ENCODE results near the gene AMPH. TPM values are rescaled to one million over a fixed set of nuclear protein-coding genes. Genes with fewer than 3 reads are reported as not detected.

The AMPH gene
- total and polyA plus RNA-seq, 2 experiments from 2014 or later, result 0.48 to 1.4 TPM

GRCh38 chr7:38539477-38540081 is 91.6 kb downstream of the AMPH start:
- Histone ChIP-seq H3K4me3 (no peak overlapping the region), H3K27me3 (no peaks in the 10 kb centered on the region), H3K36me3 (no peaks in the 10 kb centered on the region), H3K27ac (no peak overlapping the region), H3K4me1 (ENCODE audit: low read depth) (peaks cover 5% of the 10 kb centered on the region), H3K9me3 (ENCODE audit: low read depth) (no peaks in the 10 kb centered on the region)
- no peak for DNase-seq (ENCODE audit: low read depth in 1 of 2, low spot score in 1 of 2)
- TF ChIP-seq, protein P1, sequence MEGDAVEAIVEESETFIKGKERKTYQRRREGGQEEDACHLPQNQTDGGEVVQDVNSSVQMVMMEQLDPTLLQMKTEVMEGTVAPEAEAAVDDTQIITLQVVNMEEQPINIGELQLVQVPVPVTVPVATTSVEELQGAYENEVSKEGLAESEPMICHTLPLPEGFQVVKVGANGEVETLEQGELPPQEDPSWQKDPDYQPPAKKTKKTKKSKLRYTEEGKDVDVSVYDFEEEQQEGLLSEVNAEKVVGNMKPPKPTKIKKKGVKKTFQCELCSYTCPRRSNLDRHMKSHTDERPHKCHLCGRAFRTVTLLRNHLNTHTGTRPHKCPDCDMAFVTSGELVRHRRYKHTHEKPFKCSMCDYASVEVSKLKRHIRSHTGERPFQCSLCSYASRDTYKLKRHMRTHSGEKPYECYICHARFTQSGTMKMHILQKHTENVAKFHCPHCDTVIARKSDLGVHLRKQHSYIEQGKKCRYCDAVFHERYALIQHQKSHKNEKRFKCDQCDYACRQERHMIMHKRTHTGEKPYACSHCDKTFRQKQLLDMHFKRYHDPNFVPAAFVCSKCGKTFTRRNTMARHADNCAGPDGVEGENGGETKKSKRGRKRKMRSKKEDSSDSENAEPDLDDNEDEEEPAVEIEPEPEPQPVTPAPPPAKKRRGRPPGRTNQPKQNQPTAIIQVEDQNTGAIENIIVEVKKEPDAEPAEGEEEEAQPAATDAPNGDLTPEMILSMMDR (IDR thresholded peaks at IDR 0.05; ENCODE audit: low read depth, low read length), result no peak

GRCh38 chr7:38535073-38535472 is 96.1 kb downstream of the AMPH start:
- no peak for DNase-seq (ENCODE audit: low read depth in 1 of 2, low spot score in 1 of 2)
- H3K4me1 ChIP-seq (ENCODE audit: low read depth), result peaks cover 5% of the 10 kb centered on the region
- no peaks in the 10 kb centered on the region for H3K9me3 ChIP-seq (ENCODE audit: low read depth)
- H3K36me3 ChIP-seq, result no peaks in the 10 kb centered on the region
- H3K4me3 ChIP-seq, result no peak overlapping the region
- TF ChIP-seq, protein P1 (IDR thresholded peaks at IDR 0.05; ENCODE audit: low read depth, low read length), result no peak
- H3K27me3 ChIP-seq, result no peaks in the 10 kb centered on the region
- H3K27ac ChIP-seq, result no peak overlapping the region

GRCh38 chr7:38525857-38526256 is 105.3 kb downstream of the AMPH start:
- H3K27me3 ChIP-seq, result no peaks in the 10 kb centered on the region
- H3K27ac ChIP-seq, result no peak overlapping the region
- H3K4me1 ChIP-seq (ENCODE audit: low read depth), result peaks cover 7% of the 10 kb centered on the region
- TF ChIP-seq, protein P1 (IDR thresholded peaks at IDR 0.05; ENCODE audit: low read depth, low read length), result no peak
- H3K4me3 ChIP-seq, result no peak overlapping the region
- no peaks in the 10 kb centered on the region for H3K9me3 ChIP-seq (ENCODE audit: low read depth)
- no peak for DNase-seq (ENCODE audit: low read depth in 1 of 2, low spot score in 1 of 2)
- H3K36me3 ChIP-seq, result no peaks in the 10 kb centered on the region

GRCh38 chr7:38524786-38525185 is 106.4 kb downstream of the AMPH start:
- Histone ChIP-seq H3K9me3 (ENCODE audit: low read depth) (no peaks in the 10 kb centered on the region), H3K36me3 (no peaks in the 10 kb centered on the region), H3K4me3 (no peak overlapping the region), H3K27me3 (no peaks in the 10 kb centered on the region), H3K27ac (no peak overlapping the region), H3K4me1 (ENCODE audit: low read depth) (no peaks in the 10 kb centered on the region)
- DNase-seq (ENCODE audit: low read depth in 1 of 2, low spot score in 1 of 2), result no peak
- TF ChIP-seq, protein P1 (IDR thresholded peaks at IDR 0.05; ENCODE audit: low read depth, low read length), result no peak

DNA sequence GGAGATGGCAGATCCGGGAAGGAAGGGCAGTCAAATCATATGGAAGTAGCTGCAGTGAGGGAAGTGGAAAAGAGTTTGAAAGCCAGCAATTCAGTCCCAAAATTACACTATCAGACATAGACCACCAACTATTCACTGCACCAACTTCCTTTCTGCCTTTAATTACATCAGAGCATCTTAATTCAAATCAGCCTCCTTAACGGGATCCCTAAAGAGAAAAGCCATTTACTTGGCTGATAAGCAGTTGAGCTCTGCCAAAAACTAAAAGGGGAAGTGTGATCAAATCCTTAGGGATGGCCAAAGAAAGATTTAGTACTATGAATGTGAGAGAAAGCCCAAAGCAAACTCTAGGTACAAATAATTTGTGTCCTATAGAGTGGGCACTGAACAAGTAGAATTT is 110.4 kb downstream of the AMPH start:
- no peak overlapping the region for H3K4me3 ChIP-seq
- no peak for DNase-seq (ENCODE audit: low read depth in 1 of 2, low spot score in 1 of 2)
- H3K9me3 ChIP-seq (ENCODE audit: low read depth), result no peaks in the 10 kb centered on the region
- no peaks in the 10 kb centered on the region for H3K4me1 ChIP-seq (ENCODE audit: low read depth)
- TF ChIP-seq, protein P1 (IDR thresholded peaks at IDR 0.05; ENCODE audit: low read depth, low read length), result no peak
- H3K27me3 ChIP-seq, result no peaks in the 10 kb centered on the region
- H3K36me3 ChIP-seq, result no peaks in the 10 kb centered on the region
- no peak overlapping the region for H3K27ac ChIP-seq
